SK-N-SH treated with all-trans-retinoic acid at 6 μM for 48 hours (cell line): ENCODE measurements around the gene SLC24A4.

ENCODE experiments used
- ATAC-seq: fragments of 200-7000 bp; cut with Tn5 transposase; 3 replicates; pipeline ENCODE4 v1.9.1; 2020; ENCODE audit warnings: mild to moderate bottlenecking, moderate library complexity
- ARNTL ChIP-seq: fragments of 450-650 bp; formaldehyde crosslinking; IDR thresholded peaks from 2 replicates; pipeline ENCODE4 v1.5.0; 2020; ENCODE audit warnings: low read depth, mild to moderate bottlenecking, moderate library complexity, borderline replicate concordance
- BACH2 ChIP-seq: fragments of 250-450 bp; sonication (Bioruptor Pico); IDR thresholded peaks from 2 replicates; pipeline ENCODE4 v1.9.0; 2021; ENCODE audit warnings: mild to moderate bottlenecking, borderline replicate concordance
- CSDC2 ChIP-seq: fragments of 250-450 bp; sonication (Bioruptor Pico); IDR thresholded peaks from 2 replicates; pipeline ENCODE4 v1.5.0; 2020; ENCODE audit warnings: mild to moderate bottlenecking, moderate library complexity
- GLIS3 ChIP-seq: fragments of 250-450 bp; sonication (Bioruptor Pico); IDR thresholded peaks from 2 replicates; pipeline ENCODE4 v1.5.0; 2020; ENCODE audit warnings: mild to moderate bottlenecking, moderate library complexity
- ISL1 ChIP-seq: fragments of 250-450 bp; sonication (Bioruptor Pico); IDR thresholded peaks from 2 replicates; pipeline ENCODE4 v2.1.2; 2022; ENCODE audit warnings: mild to moderate bottlenecking, moderate library complexity
- OSR1 ChIP-seq: fragments of 250-450 bp; sonication (Bioruptor Pico); IDR thresholded peaks from 2 replicates; pipeline ENCODE4 v1.8.0; 2022; ENCODE audit warnings: moderate library complexity, mild to moderate bottlenecking, inconsistent platforms
- PPARA ChIP-seq: fragments of 250-450 bp; sonication (Bioruptor Pico); IDR thresholded peaks from 2 replicates; pipeline ENCODE4 v1.5.0; 2020; ENCODE audit warnings: mild to moderate bottlenecking, borderline replicate concordance
- RARB ChIP-seq: fragments of 250-450 bp; sonication (Bioruptor Pico); IDR thresholded peaks from 2 replicates; pipeline ENCODE4 v1.8.0; 2021; ENCODE audit warnings: mild to moderate bottlenecking, moderate library complexity
- SNAI2 ChIP-seq: fragments of 250-450 bp; sonication (Bioruptor Pico); IDR thresholded peaks from 2 replicates; pipeline ENCODE4 v1.5.0; 2020; ENCODE audit warnings: mild to moderate bottlenecking, moderate library complexity
- TCF4 ChIP-seq: fragments of 250-450 bp; sonication (Bioruptor Pico); IDR thresholded peaks from 2 replicates; pipeline ENCODE4 v1.8.0; 2021; ENCODE audit warnings: mild to moderate bottlenecking, moderate library complexity, borderline replicate concordance
- TOX ChIP-seq: fragments of 250-450 bp; sonication (Bioruptor Pico); IDR thresholded peaks from 2 replicates; pipeline ENCODE4 v1.8.0; 2021; ENCODE audit warnings: mild to moderate bottlenecking, moderate library complexity, borderline replicate concordance
- ZC3H10 ChIP-seq: fragments of 250-450 bp; sonication (Bioruptor Pico); IDR thresholded peaks from 2 replicates; pipeline ENCODE4 v1.5.1; 2021; ENCODE audit warnings: mild to moderate bottlenecking, moderate library complexity
- ZFP30 ChIP-seq: fragments of 450-650 bp; formaldehyde crosslinking; IDR thresholded peaks from 2 replicates; pipeline ENCODE4 v1.5.0; 2022; ENCODE audit warnings: mild to moderate bottlenecking, moderate library complexity
- ZNF565 ChIP-seq: fragments of 450-650 bp; formaldehyde crosslinking; conservative IDR thresholded peaks from 2 replicates; pipeline ENCODE4 v1.5.0; 2020; ENCODE audit warnings: low read depth, mild to moderate bottlenecking, moderate library complexity
- ZNF8 ChIP-seq: fragments of 450-650 bp; formaldehyde crosslinking; IDR thresholded peaks from 2 replicates; pipeline ENCODE4 v1.5.0; 2020; ENCODE audit warnings: mild to moderate bottlenecking, moderate library complexity
- TF ChIP-seq, protein P1 (sequence below): fragments of 250-450 bp; sonication (Bioruptor Pico); IDR thresholded peaks from 2 replicates; pipeline ENCODE4 v1.5.1; 2021; ENCODE audit warnings: mild to moderate bottlenecking, moderate library complexity
- TF ChIP-seq, protein P2 (sequence below): fragments of 250-450 bp; sonication (Bioruptor Pico); IDR thresholded peaks from 2 replicates; pipeline ENCODE4 v1.8.0; 2020; ENCODE audit warnings: mild to moderate bottlenecking, moderate library complexity, borderline replicate concordance
- TF ChIP-seq, protein P3 (sequence below): fragments of 250-450 bp; sonication (Bioruptor Pico); IDR thresholded peaks from 2 replicates; pipeline ENCODE4 v1.5.1; 2020; ENCODE audit warnings: low read depth, mild to moderate bottlenecking, moderate library complexity
- TF ChIP-seq, protein P4 (sequence below): fragments of 250-450 bp; sonication (Bioruptor Pico); IDR thresholded peaks from 2 replicates; pipeline ENCODE4 v1.8.0; 2021; ENCODE audit warnings: low read depth, mild to moderate bottlenecking, moderate library complexity, borderline replicate concordance

Gene SLC24A4

DNA sequence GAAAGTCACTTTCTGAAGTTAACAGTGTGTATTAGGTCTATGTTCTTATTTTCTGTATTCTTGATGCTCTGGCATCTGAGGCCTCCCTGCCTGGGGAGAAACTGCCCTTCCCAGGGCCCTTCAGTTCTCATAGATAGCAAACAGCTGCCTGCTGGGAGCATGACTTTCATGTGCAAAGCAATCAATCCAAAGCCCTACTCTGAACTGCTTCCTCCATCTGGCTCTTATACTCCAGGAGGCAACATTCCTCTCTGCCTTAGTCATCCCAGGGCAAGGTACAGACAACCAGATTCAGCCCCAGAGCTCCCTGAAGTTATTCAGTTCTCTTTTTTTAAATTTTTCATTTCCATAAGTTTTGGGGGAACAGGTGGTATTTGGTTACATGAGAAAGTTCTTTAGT, 149.0 kb downstream of the SLC24A4 start:
- 0 out of 2 replicates have a peak, but pooled peaks have one; percentile 43 for TF ChIP-seq TOX (CRISPR knock-in tag)
- TF ChIP-seq, protein P1, sequence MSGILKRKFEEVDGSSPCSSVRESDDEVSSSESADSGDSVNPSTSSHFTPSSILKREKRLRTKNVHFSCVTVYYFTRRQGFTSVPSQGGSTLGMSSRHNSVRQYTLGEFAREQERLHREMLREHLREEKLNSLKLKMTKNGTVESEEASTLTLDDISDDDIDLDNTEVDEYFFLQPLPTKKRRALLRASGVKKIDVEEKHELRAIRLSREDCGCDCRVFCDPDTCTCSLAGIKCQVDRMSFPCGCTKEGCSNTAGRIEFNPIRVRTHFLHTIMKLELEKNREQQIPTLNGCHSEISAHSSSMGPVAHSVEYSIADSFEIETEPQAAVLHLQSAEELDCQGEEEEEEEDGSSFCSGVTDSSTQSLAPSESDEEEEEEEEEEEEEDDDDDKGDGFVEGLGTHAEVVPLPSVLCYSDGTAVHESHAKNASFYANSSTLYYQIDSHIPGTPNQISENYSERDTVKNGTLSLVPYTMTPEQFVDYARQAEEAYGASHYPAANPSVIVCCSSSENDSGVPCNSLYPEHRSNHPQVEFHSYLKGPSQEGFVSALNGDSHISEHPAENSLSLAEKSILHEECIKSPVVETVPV (CRISPR knock-in tag): no peak
- peak; percentile 88 for ATAC-seq

DNA sequence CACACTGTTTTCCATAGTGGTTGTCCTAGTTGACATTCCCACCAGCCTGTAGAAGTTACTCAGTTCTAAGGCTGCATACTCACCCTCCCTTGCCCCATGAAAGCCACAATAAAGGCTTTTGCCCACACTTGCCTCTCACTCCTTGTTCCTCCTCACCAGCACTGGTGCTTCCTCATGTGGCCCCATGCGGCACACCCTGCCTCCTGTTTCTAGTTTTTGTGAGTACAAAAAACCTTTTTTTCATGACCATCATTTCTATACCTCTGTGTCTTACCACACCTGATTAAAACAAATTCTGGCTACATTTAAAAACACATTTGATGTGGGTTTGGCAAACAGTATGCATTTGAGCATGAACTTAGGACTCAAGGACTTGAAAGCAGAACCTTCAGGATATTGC, 149.9 kb downstream of the SLC24A4 start:
- TF ChIP-seq, protein P2, sequence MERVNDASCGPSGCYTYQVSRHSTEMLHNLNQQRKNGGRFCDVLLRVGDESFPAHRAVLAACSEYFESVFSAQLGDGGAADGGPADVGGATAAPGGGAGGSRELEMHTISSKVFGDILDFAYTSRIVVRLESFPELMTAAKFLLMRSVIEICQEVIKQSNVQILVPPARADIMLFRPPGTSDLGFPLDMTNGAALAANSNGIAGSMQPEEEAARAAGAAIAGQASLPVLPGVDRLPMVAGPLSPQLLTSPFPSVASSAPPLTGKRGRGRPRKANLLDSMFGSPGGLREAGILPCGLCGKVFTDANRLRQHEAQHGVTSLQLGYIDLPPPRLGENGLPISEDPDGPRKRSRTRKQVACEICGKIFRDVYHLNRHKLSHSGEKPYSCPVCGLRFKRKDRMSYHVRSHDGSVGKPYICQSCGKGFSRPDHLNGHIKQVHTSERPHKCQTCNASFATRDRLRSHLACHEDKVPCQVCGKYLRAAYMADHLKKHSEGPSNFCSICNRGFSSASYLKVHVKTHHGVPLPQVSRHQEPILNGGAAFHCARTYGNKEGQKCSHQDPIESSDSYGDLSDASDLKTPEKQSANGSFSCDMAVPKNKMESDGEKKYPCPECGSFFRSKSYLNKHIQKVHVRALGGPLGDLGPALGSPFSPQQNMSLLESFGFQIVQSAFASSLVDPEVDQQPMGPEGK (CRISPR knock-in tag): no peak
- TF ChIP-seq CSDC2 (CRISPR knock-in tag) (no peak), ZFP30 (CRISPR knock-in tag) (no peak), SNAI2 (no peak), TOX (CRISPR knock-in tag) (no peak), ZNF8 (CRISPR knock-in tag) (no peak), TCF4 (CRISPR knock-in tag) (no peak), RARB (CRISPR knock-in tag) (no peak), ZNF565 (CRISPR knock-in tag) (no peak), GLIS3 (CRISPR knock-in tag) (no peak)
- TF ChIP-seq, protein P3, sequence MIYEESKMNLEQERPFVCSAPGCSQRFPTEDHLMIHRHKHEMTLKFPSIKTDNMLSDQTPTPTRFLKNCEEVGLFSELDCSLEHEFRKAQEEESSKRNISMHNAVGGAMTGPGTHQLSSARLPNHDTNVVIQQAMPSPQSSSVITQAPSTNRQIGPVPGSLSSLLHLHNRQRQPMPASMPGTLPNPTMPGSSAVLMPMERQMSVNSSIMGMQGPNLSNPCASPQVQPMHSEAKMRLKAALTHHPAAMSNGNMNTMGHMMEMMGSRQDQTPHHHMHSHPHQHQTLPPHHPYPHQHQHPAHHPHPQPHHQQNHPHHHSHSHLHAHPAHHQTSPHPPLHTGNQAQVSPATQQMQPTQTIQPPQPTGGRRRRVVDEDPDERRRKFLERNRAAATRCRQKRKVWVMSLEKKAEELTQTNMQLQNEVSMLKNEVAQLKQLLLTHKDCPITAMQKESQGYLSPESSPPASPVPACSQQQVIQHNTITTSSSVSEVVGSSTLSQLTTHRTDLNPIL (CRISPR knock-in tag): no peak
- no peak for ATAC-seq

DNA sequence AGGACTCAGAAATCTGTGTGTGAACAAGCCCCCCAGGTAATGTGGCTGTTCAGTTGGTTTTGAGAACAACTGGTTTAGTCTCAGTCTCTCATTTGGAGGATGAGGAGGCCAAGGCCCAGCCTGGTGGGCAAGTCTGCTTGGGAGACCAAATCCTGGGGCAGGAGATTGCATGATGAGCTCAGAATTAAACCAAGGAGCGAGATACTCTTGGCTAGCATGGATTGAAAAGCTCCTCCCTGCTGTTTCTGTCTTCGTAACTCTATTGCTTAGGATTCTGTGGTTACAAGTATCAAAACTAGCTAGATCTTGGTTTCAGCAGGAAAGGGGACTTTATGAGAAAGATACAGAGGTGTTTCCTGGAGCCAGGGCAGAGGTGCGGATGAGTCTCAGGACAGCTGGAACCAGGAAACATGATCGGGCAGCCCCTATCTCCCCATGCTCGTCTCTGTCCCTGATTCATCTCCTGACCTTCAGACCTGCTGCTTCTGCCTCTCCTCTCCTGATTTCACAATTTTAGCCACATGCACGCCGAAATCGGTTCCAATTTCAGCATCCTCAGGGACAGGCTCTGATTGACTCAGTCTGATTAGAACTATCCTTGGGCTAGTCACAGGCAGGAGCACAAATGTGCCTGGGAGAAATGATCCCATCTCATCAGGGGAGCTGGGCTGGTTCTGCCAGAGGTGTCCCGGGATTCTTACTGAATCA, 150.4 kb downstream of the SLC24A4 start:
- peak; percentile 7 for ATAC-seq
- no peak for TF ChIP-seq ARNTL (CRISPR knock-in tag)
- no peak for TF ChIP-seq ZNF8 (CRISPR knock-in tag)
- no peak for TF ChIP-seq CSDC2 (CRISPR knock-in tag)
- no peak for TF ChIP-seq ISL1
- no peak for TF ChIP-seq ZC3H10 (CRISPR knock-in tag)
- TF ChIP-seq TOX (CRISPR knock-in tag): no peak
- TF ChIP-seq BACH2 (CRISPR knock-in tag): no peak
- TF ChIP-seq, protein P4, sequence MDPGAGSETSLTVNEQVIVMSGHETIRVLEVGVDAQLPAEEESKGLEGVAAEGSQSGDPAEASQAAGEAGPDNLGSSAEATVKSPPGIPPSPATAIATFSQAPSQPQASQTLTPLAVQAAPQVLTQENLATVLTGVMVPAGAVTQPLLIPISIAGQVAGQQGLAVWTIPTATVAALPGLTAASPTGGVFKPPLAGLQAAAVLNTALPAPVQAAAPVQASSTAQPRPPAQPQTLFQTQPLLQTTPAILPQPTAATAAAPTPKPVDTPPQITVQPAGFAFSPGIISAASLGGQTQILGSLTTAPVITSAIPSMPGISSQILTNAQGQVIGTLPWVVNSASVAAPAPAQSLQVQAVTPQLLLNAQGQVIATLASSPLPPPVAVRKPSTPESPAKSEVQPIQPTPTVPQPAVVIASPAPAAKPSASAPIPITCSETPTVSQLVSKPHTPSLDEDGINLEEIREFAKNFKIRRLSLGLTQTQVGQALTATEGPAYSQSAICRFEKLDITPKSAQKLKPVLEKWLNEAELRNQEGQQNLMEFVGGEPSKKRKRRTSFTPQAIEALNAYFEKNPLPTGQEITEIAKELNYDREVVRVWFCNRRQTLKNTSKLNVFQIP (CRISPR knock-in tag): no peak
- TF ChIP-seq ZNF565 (CRISPR knock-in tag): no peak
- no peak for TF ChIP-seq RARB (CRISPR knock-in tag)
- no peak for TF ChIP-seq PPARA (CRISPR knock-in tag)
- TF ChIP-seq, protein P2 (CRISPR knock-in tag): no peak
- no peak for TF ChIP-seq ZFP30 (CRISPR knock-in tag)
- TF ChIP-seq, protein P3 (CRISPR knock-in tag): no peak
- TF ChIP-seq SNAI2: no peak
- TF ChIP-seq OSR1 (CRISPR knock-in tag): no peak
- TF ChIP-seq, protein P1 (CRISPR knock-in tag): no peak
